CD4-positive, CD25-positive, alpha-beta regulatory T cell (primary cell): ENCODE results near the gene ZNF333. TPM values are rescaled to one million over a fixed set of nuclear protein-coding genes. Genes with fewer than 3 reads are reported as not detected.
"Not testable (repeated sequence)": the region's sequence is repeated elsewhere in the genome, so short reads cannot be mapped to it uniquely, and the experiment has no call there.

Experiments used
- ATAC-seq, 2 donors: fragments of 150-1000 bp; cut with Tn5 transposase; one replicate each; pipeline ENCODE4 v1.10.0; 2021; ENCODE audit warnings: low read depth in 2 of 2, moderate number of reproducible peaks in 2 of 2, moderate library complexity in 1 of 2
- DNase-seq, 3 donors: peaks; one replicate each; pipeline versions ENCODE4 v3.0.0 to v3.0.0-alpha.2; 2012 to 2022; ENCODE audit warnings: mixed read lengths in 1 of 3
- H3K27ac ChIP-seq: one replicate; pipeline ENCODE4 v1.7.0; 2013; ENCODE audit warnings: mild to moderate bottlenecking, low read length; ENCODE audit not compliant: insufficient read depth, poor library complexity, severe bottlenecking
- H3K27me3 ChIP-seq: one replicate; pipeline ENCODE4 v1.7.0; 2013; ENCODE audit warnings: low read length; ENCODE audit not compliant: control insufficient read depth, insufficient read depth
- H3K36me3 ChIP-seq: one replicate; pipeline ENCODE4 v1.7.0; 2013; ENCODE audit warnings: mild to moderate bottlenecking, low read length, moderate library complexity; ENCODE audit not compliant: control insufficient read depth, insufficient read depth
- H3K4me1 ChIP-seq: 2 replicates; pipeline ENCODE4 v1.7.0; 2013; ENCODE audit warnings: mild to moderate bottlenecking, low read length; ENCODE audit not compliant: insufficient read depth, control insufficient read depth, poor library complexity, severe bottlenecking
- H3K4me3 ChIP-seq: one replicate; pipeline ENCODE4 v1.7.0; 2013; ENCODE audit warnings: low read depth, mild to moderate bottlenecking, low read length, moderate library complexity
- H3K9me3 ChIP-seq, 2 experiments: 1 replicate in 1 of 2; 2 replicates in 1 of 2; pipeline ENCODE4 v1.7.0; 2013; ENCODE audit warnings: low read length in 2 of 2, mild to moderate bottlenecking in 1 of 2, moderate library complexity in 1 of 2; ENCODE audit not compliant: control insufficient read depth in 2 of 2
- H3K27ac Mint-ChIP-seq, 3 donors: one replicate each; pipeline ENCODE4 v1.8.0; 2020 to 2022; ENCODE audit warnings: mild to moderate bottlenecking in 3 of 3, mixed read lengths in 3 of 3, moderate library complexity in 2 of 3
- H3K27me3 Mint-ChIP-seq: one replicate; pipeline ENCODE4 v1.8.0; 2022; ENCODE audit warnings: mild to moderate bottlenecking, mixed read lengths
- H3K36me3 Mint-ChIP-seq: one replicate; pipeline ENCODE4 v1.8.0; 2020; ENCODE audit warnings: mixed read lengths
- H3K4me1 Mint-ChIP-seq, 4 donors: one replicate each; pipeline ENCODE4 v1.8.0; 2020 to 2022; ENCODE audit warnings: mixed read lengths in 4 of 4, mild to moderate bottlenecking in 1 of 4
- H3K4me3 Mint-ChIP-seq, 4 donors: one replicate each; pipeline ENCODE4 v1.8.0; 2020 to 2022; ENCODE audit warnings: mild to moderate bottlenecking in 4 of 4, mixed read lengths in 4 of 4, moderate library complexity in 3 of 4
- H3K9me3 Mint-ChIP-seq, 7 donors: one replicate each; pipeline ENCODE4 v1.8.0; 2020 to 2022; ENCODE audit warnings: mixed read lengths in 7 of 7, mild to moderate bottlenecking in 3 of 7, moderate library complexity in 2 of 7
- polyA plus RNA-seq, 4 donors: library from polyadenylated mRNA; unstranded; fragments of 300-500 nt; fragmentation: Illumina TruSeq; gene quantifications; one replicate each; pipeline ENCODE4 v1.2.3, GENCODE V29; 2021
- total RNA-seq: library from RNA; stranded (reverse); gene quantifications from one replicate; pipeline ENCODE4 v1.2.3, GENCODE V29; 2022

The ZNF333 gene
- total and polyA plus RNA-seq, 5 donors from 2014 or later: 8.1 to 24.7 (median 10.5) TPM

- Mint-ChIP-seq H3K4me1 (no peaks in the 10 kb centered on the region), H3K36me3 (no peaks in the 10 kb centered on the region), H3K4me3 (no peak overlapping the region), H3K27me3 (peaks cover 5% of the 10 kb centered on the region), H3K27ac (no peak overlapping the region), H3K9me3 (peaks cover 0 to 4% (median 0%) of the 10 kb centered on the region in 7 donors)
- Histone ChIP-seq H3K36me3 (no peaks in the 10 kb centered on the region), H3K4me3 (no peak overlapping the region), H3K4me1 (no peaks in the 10 kb centered on the region), H3K27ac (no peak overlapping the region), H3K27me3 (no peaks in the 10 kb centered on the region), H3K9me3 (no peaks in the 10 kb centered on the region)
- DNase-seq (no peak), ATAC-seq (no peak)
Observed at GRCh38 chr19:14761607-14762006, 71.8 kb downstream of the ZNF333 start.

- Histone ChIP-seq H3K4me3 (no peak overlapping the region), H3K27me3 (no peaks in the 10 kb centered on the region), H3K4me1 (no peaks in the 10 kb centered on the region), H3K36me3 (no peaks in the 10 kb centered on the region), H3K9me3 (no peaks in the 10 kb centered on the region), H3K27ac (no peak overlapping the region)
- no peaks in the 10 kb centered on the region for H3K36me3 Mint-ChIP-seq
- H3K9me3 Mint-ChIP-seq: peaks cover 0 to 4% (median 0%) of the 10 kb centered on the region in 7 donors
- H3K4me1 Mint-ChIP-seq: no peaks in the 10 kb centered on the region
- no peak for DNase-seq
- no peak overlapping the region for H3K4me3 Mint-ChIP-seq
- no peak for ATAC-seq
- peaks cover 5% of the 10 kb centered on the region for H3K27me3 Mint-ChIP-seq
- H3K27ac Mint-ChIP-seq: no peak overlapping the region
Observed at GRCh38 chr19:14762111-14762510, 72.3 kb downstream of the ZNF333 start.

GRCh38 chr19:14763497-14764145 lies 73.8 kb downstream of the ZNF333 start:
- DNase-seq (no peak), ATAC-seq (no peak)
- peaks cover 0 to 4% (median 0%) of the 10 kb centered on the region in 7 donors for H3K9me3 Mint-ChIP-seq
- H3K27me3 Mint-ChIP-seq: peaks cover 5% of the 10 kb centered on the region
- Histone ChIP-seq H3K4me3 (no peak overlapping the region), H3K27ac (no peak overlapping the region), H3K27me3 (no peaks in the 10 kb centered on the region), H3K9me3 (no peaks in the 10 kb centered on the region), H3K36me3 (no peaks in the 10 kb centered on the region), H3K4me1 (no peaks in the 10 kb centered on the region)
- H3K36me3 Mint-ChIP-seq: no peaks in the 10 kb centered on the region
- H3K27ac Mint-ChIP-seq: no peak overlapping the region
- H3K4me1 Mint-ChIP-seq: no peaks in the 10 kb centered on the region
- H3K4me3 Mint-ChIP-seq: no peak overlapping the region

GRCh38 chr19:14764401-14764800 lies 74.6 kb downstream of the ZNF333 start:
- Histone ChIP-seq H3K4me1 (no peaks in the 10 kb centered on the region), H3K36me3 (no peaks in the 10 kb centered on the region), H3K27me3 (no peaks in the 10 kb centered on the region), H3K4me3 (no peak overlapping the region), H3K9me3 (no peaks in the 10 kb centered on the region), H3K27ac (no peak overlapping the region)
- Mint-ChIP-seq H3K4me1 (no peaks in the 10 kb centered on the region), H3K4me3 (no peak overlapping the region), H3K27me3 (peaks cover 5% of the 10 kb centered on the region), H3K36me3 (no peaks in the 10 kb centered on the region), H3K9me3 (peaks cover 0 to 5% (median 0%) of the 10 kb centered on the region in 7 donors), H3K27ac (no peak overlapping the region)
- ATAC-seq (no peak), DNase-seq (no peak)

- H3K27me3 ChIP-seq, DNase-seq, H3K4me1 Mint-ChIP-seq, H3K9me3 ChIP-seq, H3K27ac ChIP-seq, H3K27me3 Mint-ChIP-seq, H3K9me3 Mint-ChIP-seq, H3K4me3 Mint-ChIP-seq, H3K36me3 Mint-ChIP-seq, H3K4me3 ChIP-seq, ATAC-seq, H3K36me3 ChIP-seq, H3K4me1 ChIP-seq, H3K27ac Mint-ChIP-seq: not testable (repeated sequence)
Observed at GRCh38 chr19:14765403-14765802, 75.6 kb downstream of the ZNF333 start.

GRCh38 chr19:14765841-14766240 lies 76.0 kb downstream of the ZNF333 start:
- not testable (repeated sequence) for H3K4me1 ChIP-seq, ATAC-seq, H3K9me3 Mint-ChIP-seq, H3K36me3 ChIP-seq, H3K27ac Mint-ChIP-seq, H3K9me3 ChIP-seq, H3K27me3 ChIP-seq, DNase-seq, H3K27ac ChIP-seq, H3K4me3 ChIP-seq, H3K27me3 Mint-ChIP-seq, H3K4me1 Mint-ChIP-seq, H3K4me3 Mint-ChIP-seq, H3K36me3 Mint-ChIP-seq

GRCh38 chr19:14767466-14767971 lies 77.7 kb downstream of the ZNF333 start:
- H3K27ac Mint-ChIP-seq: no peak overlapping the region

GRCh38 chr19:14768001-14768400 lies 78.2 kb downstream of the ZNF333 start:
- no peaks in the 10 kb centered on the region for H3K36me3 ChIP-seq
- no peak for DNase-seq

More at GRCh38 chr19:14767466-14767971, 77.7 kb downstream of the ZNF333 start:
- Histone ChIP-seq H3K4me3 (no peak overlapping the region), H3K4me1 (no peaks in the 10 kb centered on the region), H3K27me3 (no peaks in the 10 kb centered on the region), H3K36me3 (no peaks in the 10 kb centered on the region), H3K27ac (no peak overlapping the region), H3K9me3 (no peaks in the 10 kb centered on the region)
- peaks cover 5% of the 10 kb centered on the region for H3K27me3 Mint-ChIP-seq
- DNase-seq (no peak), ATAC-seq (no peak)
- no peaks in the 10 kb centered on the region for H3K36me3 Mint-ChIP-seq
- no peak overlapping the region for H3K4me3 Mint-ChIP-seq
- no peaks in the 10 kb centered on the region for H3K4me1 Mint-ChIP-seq
- H3K9me3 Mint-ChIP-seq: peaks cover 0 to 3% (median 0%) of the 10 kb centered on the region in 7 donors

More at GRCh38 chr19:14768001-14768400, 78.2 kb downstream of the ZNF333 start:
- no peaks in the 10 kb centered on the region for H3K36me3 Mint-ChIP-seq
- no peaks in the 10 kb centered on the region for H3K4me1 Mint-ChIP-seq
- peaks cover 0 to 3% (median 0%) of the 10 kb centered on the region in 7 donors for H3K9me3 Mint-ChIP-seq
- Histone ChIP-seq H3K27me3 (no peaks in the 10 kb centered on the region), H3K4me1 (no peaks in the 10 kb centered on the region), H3K9me3 (no peaks in the 10 kb centered on the region), H3K4me3 (no peak overlapping the region), H3K27ac (no peak overlapping the region)
- H3K27ac Mint-ChIP-seq: no peak overlapping the region
- H3K4me3 Mint-ChIP-seq: no peak overlapping the region
- peaks cover 5% of the 10 kb centered on the region for H3K27me3 Mint-ChIP-seq
- no peak for ATAC-seq
